NT2/D1 (cell line): Measurements from ENCODE around the gene ZNF580.

ENCODE experiments used
- DNase-seq: peaks from one replicate; pipeline ENCODE4 v3.0.0-alpha.2; 2011; ENCODE audit warnings: low read depth, low spot score
- H3K27me3 ChIP-seq: 2 replicates; pipeline ENCODE4 v1.6.0; 2011; ENCODE audit warnings: mild to moderate bottlenecking; ENCODE audit not compliant: insufficient read length, insufficient read depth
- H3K36me3 ChIP-seq: 2 replicates; pipeline ENCODE4 v1.6.1; 2011; ENCODE audit warnings: mild to moderate bottlenecking, low read length, mixed read lengths; ENCODE audit not compliant: insufficient read depth, insufficient read length
- H3K4me1 ChIP-seq: 2 replicates; pipeline ENCODE4 v1.5.1; 2011; ENCODE audit not compliant: insufficient read depth, insufficient read length
- H3K4me3 ChIP-seq: 2 replicates; pipeline ENCODE4 v1.5.1; 2011; ENCODE audit warnings: low read depth; ENCODE audit not compliant: insufficient read length
- H3K9ac ChIP-seq: 2 replicates; pipeline ENCODE4 v1.6.0; 2011; ENCODE audit warnings: low read depth; ENCODE audit not compliant: insufficient read length
- H3K9me3 ChIP-seq: 2 replicates; pipeline ENCODE4 v1.5.1; 2011; ENCODE audit warnings: mild to moderate bottlenecking, low read length; ENCODE audit not compliant: insufficient read depth
- SUZ12 ChIP-seq: IDR thresholded peaks from 2 replicates; pipeline ENCODE4 v1.6.1; 2011; ENCODE audit not compliant: insufficient read length, insufficient read depth; ENCODE audit errors: extremely low read depth
- YY1 ChIP-seq: IDR thresholded peaks from 2 replicates; pipeline ENCODE4 v1.6.1; 2011; ENCODE audit not compliant: insufficient read length, insufficient read depth
- ZNF274 ChIP-seq: IDR thresholded peaks from 2 replicates; pipeline ENCODE4 v1.6.1; 2011; ENCODE audit warnings: mild to moderate bottlenecking, low read depth, low read length

Gene ZNF580

GRCh38 chr19:55598034-55598433 lies 42.8 kb upstream of the ZNF580 start:
- H3K4me3 ChIP-seq, result no peak overlapping the region
- no peak for DNase-seq
- H3K9ac ChIP-seq, result no peak overlapping the region
- no peaks in the 10 kb centered on the region for H3K27me3 ChIP-seq
- H3K36me3 ChIP-seq, result peaks cover 37% of the 10 kb centered on the region
- no peaks in the 10 kb centered on the region for H3K4me1 ChIP-seq
- TF ChIP-seq YY1 (no peak), ZNF274 (no peak), SUZ12 (no peak)
- H3K9me3 ChIP-seq, result no peaks in the 10 kb centered on the region

GRCh38 chr19:55598719-55599467 lies 41.9 kb upstream of the ZNF580 start:
- Histone ChIP-seq H3K36me3 (peaks cover 31% of the 10 kb centered on the region), H3K9ac (peak overlapping the region; percentile 77), H3K4me1 (no peaks in the 10 kb centered on the region), H3K4me3 (peak overlapping the region; percentile 75), H3K9me3 (no peaks in the 10 kb centered on the region), H3K27me3 (no peaks in the 10 kb centered on the region)
- DNase-seq, result peak; percentile 89
- TF ChIP-seq SUZ12 (no peak), ZNF274 (no peak), YY1 (no peak)

GRCh38 chr19:55599468-55599841 lies 41.3 kb upstream of the ZNF580 start, which contains the start of gene FIZ1:
FIZ1 (minus strand) TSS chr19:55599517; CDS start chr19:55597865, 1,652 bp downstream.
- H3K27me3 ChIP-seq, result no peaks in the 10 kb centered on the region
- no peaks in the 10 kb centered on the region for H3K4me1 ChIP-seq
- peak; percentile 96 for DNase-seq
- TF ChIP-seq SUZ12, result no peak
- no peak for TF ChIP-seq YY1
- TF ChIP-seq ZNF274, result no peak
- H3K9me3 ChIP-seq, result no peaks in the 10 kb centered on the region
- peak within 1 kb of the TSS; percentile 97 for H3K9ac ChIP-seq
- peaks cover 30% of the 10 kb centered on the region for H3K36me3 ChIP-seq
- H3K4me3 ChIP-seq, result peak within 1 kb of the TSS; percentile 75

GRCh38 chr19:55599842-55600661 lies 40.8 kb upstream of the ZNF580 start, which contains the start of gene ZNF524:
ZNF524 (plus strand) TSS chr19:55600288; CDS start chr19:55602113, 1,825 bp downstream.
- no peaks in the 10 kb centered on the region for H3K9me3 ChIP-seq
- DNase-seq, result peak; percentile 54
- H3K36me3 ChIP-seq, result peaks cover 26% of the 10 kb centered on the region
- peak within 1 kb of the TSS; percentile 97 for H3K9ac ChIP-seq
- no peaks in the 10 kb centered on the region for H3K4me1 ChIP-seq
- H3K4me3 ChIP-seq, result peak within 1 kb of the TSS; percentile 75
- H3K27me3 ChIP-seq, result no peaks in the 10 kb centered on the region
- TF ChIP-seq YY1 (peak; percentile 93), SUZ12 (no peak)

GRCh38 chr19:55600662-55601028 lies 40.2 kb upstream of the ZNF580 start:
- Histone ChIP-seq H3K9me3 (no peaks in the 10 kb centered on the region), H3K9ac (peak overlapping the region; percentile 80), H3K4me3 (peak overlapping the region; percentile 57), H3K36me3 (peaks cover 20% of the 10 kb centered on the region), H3K4me1 (no peaks in the 10 kb centered on the region), H3K27me3 (no peaks in the 10 kb centered on the region)
- no peak for DNase-seq
- TF ChIP-seq YY1, result no peak
- no peak for TF ChIP-seq SUZ12
- TF ChIP-seq ZNF274, result no peak

- Histone ChIP-seq H3K4me1 (no peaks in the 10 kb centered on the region), H3K9ac (peak overlapping the region; percentile 80), H3K9me3 (no peaks in the 10 kb centered on the region), H3K27me3 (no peaks in the 10 kb centered on the region), H3K36me3 (peaks cover 15% of the 10 kb centered on the region), H3K4me3 (peak overlapping the region; percentile 57)
- TF ChIP-seq SUZ12, result no peak
- TF ChIP-seq ZNF274, result no peak
- TF ChIP-seq YY1, result no peak
- DNase-seq, result no peak
Measured at GRCh38 chr19:55601084-55601483, 39.7 kb upstream of the ZNF580 start.

- Histone ChIP-seq H3K4me1 (no peaks in the 10 kb centered on the region), H3K9ac (no peak overlapping the region), H3K9me3 (no peaks in the 10 kb centered on the region), H3K4me3 (no peak overlapping the region), H3K27me3 (no peaks in the 10 kb centered on the region), H3K36me3 (peaks cover 15% of the 10 kb centered on the region)
- DNase-seq, result no peak
- TF ChIP-seq SUZ12 (no peak), ZNF274 (no peak), YY1 (no peak)
Measured at GRCh38 chr19:55602104-55603001, 38.4 kb upstream of the ZNF580 start.
